Activated naive CD4-positive, alpha-beta T cell treated with anti-CD3 and anti-CD28 coated beads for 36 hours (primary cell): ENCODE measurements around the gene KIFC3. TPM values are rescaled to one million over a fixed set of nuclear protein-coding genes. Genes with fewer than 3 reads are reported as not detected.

ENCODE experiments used
- CTCF ChIA-PET: fragments of 350-600 bp; sonication (Branson Sonifier 250); formaldehyde crosslinking; loops from one replicate; lab custom pipeline; 2021; ENCODE audit warnings: antibody characterized with exemption; lab: Charles Lee
- DNase-seq: peaks from one replicate; pipeline ENCODE4 v3.0.0-alpha.2; 2020
- H3K27ac Mint-ChIP-seq: one replicate; pipeline ENCODE4 v1.8.0; 2021; ENCODE audit warnings: mild to moderate bottlenecking, mixed read lengths
- H3K27me3 Mint-ChIP-seq: one replicate; pipeline ENCODE4 v1.8.0; 2021; ENCODE audit warnings: low read depth, mixed read lengths
- H3K36me3 Mint-ChIP-seq: one replicate; pipeline ENCODE4 v1.8.0; 2021; ENCODE audit warnings: low read depth, mixed read lengths
- H3K4me1 Mint-ChIP-seq: one replicate; pipeline ENCODE4 v1.8.0; 2021; ENCODE audit warnings: low read depth, mixed read lengths
- H3K4me3 Mint-ChIP-seq: one replicate; pipeline ENCODE4 v1.8.0; 2021; ENCODE audit warnings: mild to moderate bottlenecking, moderate library complexity, mixed read lengths
- H3K9me3 Mint-ChIP-seq: one replicate; pipeline ENCODE4 v1.8.0; 2021; ENCODE audit warnings: mixed read lengths
- intact Hi-C: fragments of 100-400 bp; cut with micrococcal nuclease; formaldehyde crosslinking; loops from one replicate; pipeline ENCODE4 v1.15.1; 2023
- total RNA-seq, 2 experiments: library from RNA; stranded (reverse); gene quantifications; one replicate each; pipeline ENCODE4 v1.2.3, GENCODE V29; 2021

Gene KIFC3
- total RNA-seq, 2 experiments from 2014 or later = 0.12 TPM; not detected in 1

DNA sequence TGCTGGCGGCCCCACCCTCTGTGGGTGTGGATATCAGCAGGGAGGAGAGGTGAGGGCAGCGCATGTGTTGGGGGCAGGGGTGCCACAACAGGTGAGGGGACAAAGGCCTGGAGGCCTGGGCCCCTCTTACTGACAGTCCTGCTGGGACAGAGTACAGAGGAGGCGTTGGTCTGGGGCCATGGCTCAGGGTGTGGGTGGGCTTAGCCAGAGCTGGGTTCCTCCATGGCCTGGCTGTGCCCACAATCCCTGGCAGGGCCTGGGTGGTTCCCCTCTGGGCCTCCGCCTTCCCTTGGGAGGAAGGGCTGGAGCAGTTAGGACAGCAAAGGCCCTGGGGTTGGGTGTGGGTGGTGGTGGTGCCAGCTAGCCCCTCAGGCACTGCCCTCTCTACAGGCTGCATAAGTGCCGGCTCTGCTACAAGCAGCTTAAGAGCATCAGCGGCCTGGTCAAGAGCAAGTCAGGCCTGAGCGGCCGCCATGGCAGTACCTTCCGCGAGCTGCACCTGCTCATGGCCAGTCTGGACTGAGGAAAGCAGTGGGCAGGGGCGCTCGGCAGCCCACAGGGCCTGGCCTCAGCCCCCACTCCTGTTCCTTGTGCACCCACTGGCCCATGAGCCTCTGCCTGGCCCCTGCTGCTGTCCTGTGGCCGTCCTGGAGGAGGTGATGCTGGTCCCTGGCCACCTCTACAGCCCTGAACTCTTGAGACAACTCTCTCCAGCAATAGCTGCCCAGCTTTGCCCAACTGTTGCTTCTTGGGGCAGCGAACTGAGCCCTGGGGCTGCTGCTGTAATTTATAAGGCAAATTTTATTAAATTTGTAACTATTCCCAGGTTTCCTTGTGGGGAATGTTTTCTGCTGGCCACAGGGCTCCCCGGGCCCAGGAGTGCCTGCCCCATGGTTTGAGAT is 45.6 kb downstream of the KIFC3 start:
- Mint-ChIP-seq H3K9me3 (no peaks in the 10 kb centered on the region), H3K27me3 (no peaks in the 10 kb centered on the region), H3K4me3 (no peak overlapping the region), H3K36me3 (peaks cover 10% of the 10 kb centered on the region), H3K27ac (no peak overlapping the region), H3K4me1 (no peaks in the 10 kb centered on the region)
- CTCF ChIA-PET = interaction anchor here (0.7 to 2.2 kb wide), 9 partner anchors 16 to 477 kb away, joined by 3 to 7 read pairs (median 4); no protein-coding TSS in a partner anchor
- intact Hi-C loops = loop anchor here (1.0 to 2.0 kb wide), 7 partner anchors 21 to 249 kb away; partner anchors contain the start of genes KATNB1, KIFC3 and USB1
- no peak for DNase-seq

DNA sequence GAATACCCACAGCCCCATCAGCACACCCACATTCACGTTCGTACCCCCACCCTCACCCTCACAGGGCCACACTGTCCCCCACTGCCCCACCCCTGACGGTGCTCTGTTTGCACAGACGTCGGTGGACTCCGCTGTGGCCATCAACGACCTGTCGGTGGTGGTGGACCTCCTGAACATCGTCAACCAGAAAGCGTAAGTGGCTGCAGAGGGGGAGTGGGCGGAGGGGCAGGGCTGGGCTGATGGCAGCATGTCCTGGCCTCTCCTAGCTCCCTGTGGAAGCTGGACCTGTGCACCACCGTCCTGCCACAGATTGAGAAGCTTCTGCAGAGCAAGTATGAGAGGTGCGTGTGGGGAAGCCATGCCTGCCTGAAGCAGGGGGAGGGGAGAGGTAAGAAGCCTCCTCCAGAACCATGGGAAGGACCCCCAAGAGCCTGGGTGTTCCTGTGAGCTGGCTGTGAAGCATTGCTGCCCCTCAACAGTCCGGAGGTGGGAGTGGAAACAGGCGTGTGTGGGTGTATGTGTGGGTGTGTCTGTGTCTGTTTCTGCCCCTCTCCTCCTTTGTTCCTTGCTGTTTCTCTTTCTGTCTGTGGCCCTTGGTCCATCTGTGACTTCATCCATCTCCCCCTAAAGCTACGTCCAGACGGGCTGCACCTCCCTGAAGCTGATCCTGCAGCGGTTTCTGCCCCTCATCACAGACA is 46.4 kb downstream of the KIFC3 start:
- DNase-seq = no peak
- H3K9me3 Mint-ChIP-seq = no peaks in the 10 kb centered on the region
- CTCF ChIA-PET = interaction anchor here (1.3 to 1.9 kb wide), 4 partner anchors 14 to 143 kb away, joined by 4 to 7 read pairs (median 4); no protein-coding TSS in a partner anchor
- H3K27me3 Mint-ChIP-seq = no peaks in the 10 kb centered on the region
- no peaks in the 10 kb centered on the region for H3K4me1 Mint-ChIP-seq
- H3K36me3 Mint-ChIP-seq = peaks cover 10% of the 10 kb centered on the region
- intact Hi-C loops = loop anchor here (2.0 kb wide), 2 partner anchors 47 to 143 kb away; partner anchors contain the start of gene KIFC3
- no peak overlapping the region for H3K27ac Mint-ChIP-seq
- H3K4me3 Mint-ChIP-seq = no peak overlapping the region

DNA sequence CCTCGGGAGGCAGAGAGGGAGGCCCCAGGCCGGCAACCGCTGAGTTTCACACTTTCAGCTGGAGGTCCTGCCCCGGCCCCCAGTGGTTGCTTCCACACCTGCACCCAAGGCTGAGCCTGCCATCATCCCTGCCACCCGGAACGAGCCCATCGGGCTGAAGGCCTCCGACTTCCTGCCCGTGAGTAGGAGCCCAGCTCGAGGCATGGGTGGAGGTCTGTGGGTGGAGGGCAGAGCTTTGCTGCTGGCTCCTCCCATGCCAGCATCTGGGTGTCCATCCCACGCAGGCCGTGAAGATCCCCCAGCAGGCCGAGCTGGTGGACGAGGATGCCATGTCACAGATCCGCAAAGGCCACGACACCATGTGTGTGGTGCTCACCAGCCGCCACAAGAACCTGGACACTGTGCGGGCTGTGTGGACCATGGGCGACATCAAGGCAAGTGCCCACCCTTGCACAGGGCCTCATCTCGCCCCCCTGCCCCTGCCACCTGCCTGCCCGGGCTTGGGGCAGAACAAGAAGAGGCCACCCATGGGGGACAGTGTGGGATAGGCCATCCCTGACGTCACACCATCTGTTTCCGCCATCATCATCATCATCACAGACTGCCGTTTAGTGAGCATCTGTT is 47.1 kb downstream of the KIFC3 start:
- CTCF ChIA-PET = interaction anchor here (0.7 to 1.9 kb wide), 2 partner anchors 14 to 17 kb away, joined by 3 to 5 read pairs; no protein-coding TSS in a partner anchor
- Mint-ChIP-seq H3K36me3 (peaks cover 12% of the 10 kb centered on the region), H3K9me3 (no peaks in the 10 kb centered on the region), H3K4me3 (no peak overlapping the region), H3K27ac (no peak overlapping the region), H3K27me3 (no peaks in the 10 kb centered on the region), H3K4me1 (no peaks in the 10 kb centered on the region)
- DNase-seq = no peak
- intact Hi-C loops = no loop called here

DNA sequence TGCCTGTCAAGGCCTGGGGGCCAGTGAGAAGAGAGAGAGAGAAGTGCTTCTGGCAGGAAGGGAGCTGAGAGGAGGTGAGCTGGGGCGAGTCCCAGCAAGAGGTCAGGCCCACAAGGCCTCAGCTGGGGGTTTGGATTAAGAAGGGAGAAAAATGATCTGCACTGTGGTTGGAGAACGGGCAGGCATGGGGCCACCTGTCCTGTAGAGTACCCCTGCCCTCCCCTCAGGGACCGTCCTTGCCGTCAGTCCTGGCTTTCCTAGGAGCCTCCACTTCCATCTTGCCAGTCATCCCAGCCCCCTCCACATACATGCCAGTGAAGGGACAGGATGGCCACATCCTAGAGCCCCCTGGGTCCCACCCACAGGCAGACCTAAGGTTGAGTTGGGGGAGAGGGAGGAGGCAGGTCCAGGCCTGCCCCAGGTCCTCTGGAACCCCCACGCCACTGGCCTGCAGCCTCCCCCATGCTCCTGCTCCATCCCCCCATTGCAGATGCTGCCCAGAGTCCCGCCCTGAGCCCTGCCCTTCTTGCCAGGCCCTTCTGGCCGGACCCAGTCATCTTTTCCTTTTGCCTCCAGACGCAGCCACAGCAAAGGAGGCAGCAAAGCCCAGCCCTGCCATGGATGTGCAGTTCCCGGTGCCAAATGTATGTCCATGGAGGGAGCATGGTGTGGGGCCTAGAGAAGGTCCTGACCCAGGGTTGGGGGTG is 47.8 kb downstream of the KIFC3 start:
- H3K4me1 Mint-ChIP-seq = no peaks in the 10 kb centered on the region
- intact Hi-C loops = no loop called here
- H3K9me3 Mint-ChIP-seq = no peaks in the 10 kb centered on the region
- no peaks in the 10 kb centered on the region for H3K27me3 Mint-ChIP-seq
- CTCF ChIA-PET = interaction anchor here (0.7 to 1.9 kb wide), 2 partner anchors 13 to 17 kb away, joined by 3 to 5 read pairs; no protein-coding TSS in a partner anchor
- no peak for DNase-seq
- H3K36me3 Mint-ChIP-seq = peaks cover 12% of the 10 kb centered on the region
- H3K4me3 Mint-ChIP-seq = no peak overlapping the region
- peak overlapping the region; percentile 59 for H3K27ac Mint-ChIP-seq

- Mint-ChIP-seq H3K36me3 (peaks cover 12% of the 10 kb centered on the region), H3K4me1 (no peaks in the 10 kb centered on the region), H3K9me3 (no peaks in the 10 kb centered on the region), H3K27me3 (no peaks in the 10 kb centered on the region), H3K27ac (peak overlapping the region; percentile 59), H3K4me3 (no peak overlapping the region)
- no peak for DNase-seq
- intact Hi-C loops = no loop called here
- CTCF ChIA-PET = interaction anchor here (1.9 kb wide), 1 partner anchor 12 kb away, joined by 5 read pairs; no protein-coding TSS in a partner anchor
Measured at GRCh38 chr16:57753448-57754353, 48.6 kb downstream of the KIFC3 start.

DNA sequence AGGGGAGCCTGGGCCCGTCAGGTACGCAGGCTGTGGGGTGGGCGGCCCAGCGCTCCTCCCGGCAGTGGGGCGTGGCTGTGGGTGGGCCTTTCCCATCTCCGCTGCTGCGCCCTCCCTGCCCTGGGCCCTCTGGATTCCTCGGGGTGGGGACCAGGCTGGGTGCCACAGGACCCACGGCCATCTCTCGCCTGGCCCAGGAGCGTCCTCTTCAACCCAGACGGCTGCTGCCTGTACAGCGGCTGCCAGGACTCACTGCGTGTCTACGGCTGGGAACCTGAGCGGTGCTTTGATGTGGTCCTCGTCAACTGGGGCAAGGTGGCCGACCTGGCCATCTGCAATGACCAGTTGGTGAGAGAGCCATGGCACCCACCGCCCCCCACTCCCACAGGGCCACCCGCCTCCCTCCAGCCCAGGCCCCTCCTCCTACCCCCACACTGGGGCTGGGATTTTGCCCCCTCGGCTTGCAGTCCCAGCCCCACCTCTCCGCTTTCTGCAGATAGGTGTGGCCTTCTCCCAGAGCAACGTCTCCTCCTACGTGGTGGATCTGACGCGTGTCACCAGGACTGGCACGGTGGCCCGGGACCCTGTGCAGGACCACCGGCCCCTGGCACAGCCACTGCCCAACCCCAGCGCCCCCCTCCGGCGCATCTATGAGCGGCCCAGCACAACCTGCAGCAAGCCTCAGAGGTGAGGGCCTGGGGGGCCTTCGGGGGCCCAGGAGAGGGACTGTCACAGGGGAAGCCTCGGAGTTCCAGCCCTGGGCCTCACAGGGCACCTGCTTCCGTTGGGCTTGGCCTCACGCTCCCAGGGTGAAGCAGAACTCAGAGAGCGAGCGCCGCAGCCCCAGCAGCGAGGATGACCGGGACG is 49.5 kb downstream of the KIFC3 start:
- Mint-ChIP-seq H3K9me3 (no peaks in the 10 kb centered on the region), H3K4me3 (no peak overlapping the region), H3K4me1 (no peaks in the 10 kb centered on the region), H3K27me3 (no peaks in the 10 kb centered on the region), H3K27ac (no peak overlapping the region), H3K36me3 (peaks cover 12% of the 10 kb centered on the region)
- no peak for DNase-seq
- intact Hi-C loops = no loop called here
- CTCF ChIA-PET = no interaction called here

GRCh38 chr16:57752203-57752580 is 50.1 kb downstream of the KIFC3 start:
- intact Hi-C loops = no loop called here
- DNase-seq = no peak
- Mint-ChIP-seq H3K36me3 (peaks cover 12% of the 10 kb centered on the region), H3K27ac (no peak overlapping the region), H3K9me3 (no peaks in the 10 kb centered on the region), H3K27me3 (no peaks in the 10 kb centered on the region), H3K4me1 (no peaks in the 10 kb centered on the region), H3K4me3 (no peak overlapping the region)
- CTCF ChIA-PET = no interaction called here

DNA sequence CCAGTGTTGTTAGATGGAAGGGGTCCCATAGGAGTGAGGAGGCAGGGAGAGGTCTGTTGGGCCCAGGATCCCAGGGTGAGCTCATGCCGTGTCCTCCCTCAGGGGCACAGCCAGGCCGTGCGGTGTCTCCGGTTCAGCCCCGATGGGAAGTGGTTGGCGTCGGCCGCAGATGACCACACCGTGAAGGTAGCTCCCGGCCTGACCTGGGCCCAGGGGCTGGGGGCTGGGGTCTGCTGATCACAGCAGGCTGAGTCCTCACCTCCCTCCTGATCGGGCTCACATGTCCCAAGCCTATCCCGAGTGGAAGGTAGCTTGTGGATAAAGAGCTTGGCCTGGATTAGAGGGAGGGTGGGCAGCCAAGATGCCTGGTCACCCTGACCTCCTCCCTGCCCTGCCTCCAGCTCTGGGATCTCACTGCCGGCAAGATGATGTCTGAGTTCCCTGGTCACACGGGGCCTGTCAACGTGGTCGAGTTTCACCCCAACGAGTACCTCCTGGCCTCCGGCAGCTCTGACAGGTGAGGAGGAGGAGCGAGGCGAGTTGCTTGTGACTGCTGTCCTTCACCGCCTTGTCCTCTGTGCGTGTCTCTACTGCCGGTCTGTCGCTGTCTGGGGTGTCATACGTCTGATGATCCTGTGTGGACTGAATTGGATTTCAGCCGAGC is 50.6 kb downstream of the KIFC3 start:
- no peaks in the 10 kb centered on the region for H3K9me3 Mint-ChIP-seq
- H3K4me3 Mint-ChIP-seq = no peak overlapping the region
- CTCF ChIA-PET = interaction anchor here (1.4 kb wide), 1 partner anchor 175 kb away, joined by 5 read pairs; no protein-coding TSS in a partner anchor
- no peak overlapping the region for H3K27ac Mint-ChIP-seq
- DNase-seq = no peak
- H3K4me1 Mint-ChIP-seq = no peaks in the 10 kb centered on the region
- intact Hi-C loops = no loop called here
- H3K27me3 Mint-ChIP-seq = no peaks in the 10 kb centered on the region
- H3K36me3 Mint-ChIP-seq = peaks cover 12% of the 10 kb centered on the region

DNA sequence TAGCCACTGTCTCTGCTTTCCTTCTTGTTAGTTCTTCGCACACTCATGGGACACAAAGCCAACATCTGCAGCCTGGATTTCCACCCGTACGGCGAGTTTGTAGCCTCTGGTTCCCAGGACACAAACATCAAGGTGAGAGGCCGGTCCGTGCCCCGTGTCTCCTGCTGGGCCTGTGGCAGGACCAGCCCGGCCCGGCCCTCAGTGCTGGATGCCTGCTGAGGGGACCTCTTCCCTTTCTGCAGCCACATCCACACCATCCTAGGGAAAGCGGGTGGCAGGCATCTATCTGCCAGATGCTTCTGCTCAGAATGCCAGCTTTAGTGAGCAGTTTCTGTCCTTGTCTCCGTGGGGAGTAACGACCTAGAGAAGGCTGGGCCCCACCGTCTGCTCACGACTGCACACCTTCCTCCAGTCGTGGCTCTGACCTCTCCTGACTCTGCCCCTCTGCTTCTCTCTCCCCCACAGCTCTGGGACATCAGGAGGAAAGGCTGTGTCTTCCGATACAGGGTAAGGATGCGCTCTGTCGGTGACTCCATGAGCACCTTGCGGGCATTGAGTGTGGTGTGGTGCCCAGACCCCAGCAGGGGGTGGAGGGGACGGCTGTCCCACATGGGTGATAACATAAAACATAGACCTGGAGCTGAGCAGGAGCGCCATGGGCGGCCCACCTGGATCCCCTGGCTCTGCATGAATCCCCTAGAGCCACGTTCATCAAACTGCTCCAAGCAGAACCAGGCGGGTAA is 51.3 kb downstream of the KIFC3 start:
- Mint-ChIP-seq H3K4me1 (no peaks in the 10 kb centered on the region), H3K9me3 (no peaks in the 10 kb centered on the region), H3K27ac (no peak overlapping the region), H3K27me3 (no peaks in the 10 kb centered on the region), H3K36me3 (peaks cover 10% of the 10 kb centered on the region), H3K4me3 (no peak overlapping the region)
- CTCF ChIA-PET = interaction anchor here (1.4 kb wide), 1 partner anchor 175 kb away, joined by 5 read pairs; no protein-coding TSS in a partner anchor
- no peak for DNase-seq
- intact Hi-C loops = no loop called here
